MM.1S (cell line): ENCODE results near the gene ACKR1.

Source experiments
- CTCF ChIP-seq: fragments of 300-600 bp; sonication (generic); IDR thresholded peaks from 2 replicates; pipeline ENCODE4 v1.5.1; 2016; ENCODE audit warnings: antibody characterized with exemption, low read length, mixed read lengths
- EZH2 ChIP-seq: fragments of 300-600 bp; sonication (generic); optimal IDR thresholded peaks from 2 replicates; pipeline ENCODE3; 2017; ENCODE audit warnings: low read depth, mild to moderate bottlenecking, antibody characterized with exemption, low read length, mixed read lengths

GRCh38 chr1:159206110-159206509 is 1.4 kb downstream of the ACKR1 start:
- no peak for TF ChIP-seq CTCF
- TF ChIP-seq EZH2 = no peak
